GM10266 (cell line): ENCODE results near the gene PEX5.

Experiments used
- DNase-seq: peaks from one replicate; pipeline ENCODE4 v3.0.0; 2012; ENCODE audit errors: extremely low spot score
- TF ChIP-seq, protein P1 (sequence below): IDR thresholded peaks from 2 replicates; pipeline ENCODE4 v1.5.1; 2012; ENCODE audit warnings: mild to moderate bottlenecking, low read depth; ENCODE audit not compliant: control insufficient read depth, insufficient read depth; ENCODE audit errors: missing control alignments

The PEX5 gene

DNA sequence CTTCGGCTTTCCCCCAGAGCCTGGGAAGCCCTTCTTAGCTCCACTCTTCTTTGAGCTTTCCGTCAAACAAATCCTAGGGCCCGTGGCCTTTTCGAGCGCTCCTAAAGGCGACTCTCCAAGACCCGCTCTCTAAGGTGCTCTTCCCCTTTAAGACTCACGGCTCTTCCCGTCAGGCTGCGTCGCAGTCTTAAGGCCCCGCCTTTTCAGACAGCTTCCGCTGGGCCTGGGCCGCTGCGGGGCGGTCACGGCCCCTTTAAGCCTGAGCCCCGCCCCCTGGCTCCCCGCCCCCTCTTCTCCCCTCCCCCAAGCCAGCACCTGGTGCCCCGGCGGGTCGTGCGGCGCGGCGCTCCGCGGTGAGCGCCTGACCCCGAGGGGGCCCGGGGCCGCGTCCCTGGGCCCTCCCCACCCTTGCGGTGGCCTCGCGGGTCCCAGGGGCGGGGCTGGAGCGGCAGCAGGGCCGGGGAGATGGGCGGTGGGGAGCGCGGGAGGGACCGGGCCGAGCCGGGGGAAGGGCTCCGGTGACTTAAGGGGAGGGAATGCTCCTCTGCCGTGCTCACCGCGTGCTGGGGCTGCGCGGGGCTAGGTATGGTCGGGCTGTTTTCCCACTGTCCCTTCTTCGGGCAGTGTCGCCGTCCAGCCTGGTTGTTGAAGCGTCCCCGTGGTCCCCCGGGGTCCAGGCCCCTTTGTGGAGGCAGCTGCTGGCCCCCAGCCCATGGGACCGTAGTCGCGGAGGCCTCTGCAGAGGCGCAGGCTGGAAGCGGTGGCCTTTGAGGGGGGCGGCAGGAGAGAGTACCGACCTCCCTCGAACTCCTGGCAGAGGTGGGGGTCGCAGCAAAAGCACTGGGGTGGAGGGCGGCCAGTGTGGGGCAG lies at the start of gene PEX5:
Gene PEX5 (plus strand): TSS at position 289 of the 870 bp plus-strand sequence. CDS start 692 bp downstream, outside the sequence.
- TF ChIP-seq, protein P1, sequence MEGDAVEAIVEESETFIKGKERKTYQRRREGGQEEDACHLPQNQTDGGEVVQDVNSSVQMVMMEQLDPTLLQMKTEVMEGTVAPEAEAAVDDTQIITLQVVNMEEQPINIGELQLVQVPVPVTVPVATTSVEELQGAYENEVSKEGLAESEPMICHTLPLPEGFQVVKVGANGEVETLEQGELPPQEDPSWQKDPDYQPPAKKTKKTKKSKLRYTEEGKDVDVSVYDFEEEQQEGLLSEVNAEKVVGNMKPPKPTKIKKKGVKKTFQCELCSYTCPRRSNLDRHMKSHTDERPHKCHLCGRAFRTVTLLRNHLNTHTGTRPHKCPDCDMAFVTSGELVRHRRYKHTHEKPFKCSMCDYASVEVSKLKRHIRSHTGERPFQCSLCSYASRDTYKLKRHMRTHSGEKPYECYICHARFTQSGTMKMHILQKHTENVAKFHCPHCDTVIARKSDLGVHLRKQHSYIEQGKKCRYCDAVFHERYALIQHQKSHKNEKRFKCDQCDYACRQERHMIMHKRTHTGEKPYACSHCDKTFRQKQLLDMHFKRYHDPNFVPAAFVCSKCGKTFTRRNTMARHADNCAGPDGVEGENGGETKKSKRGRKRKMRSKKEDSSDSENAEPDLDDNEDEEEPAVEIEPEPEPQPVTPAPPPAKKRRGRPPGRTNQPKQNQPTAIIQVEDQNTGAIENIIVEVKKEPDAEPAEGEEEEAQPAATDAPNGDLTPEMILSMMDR: no peak
- DNase-seq: peak; percentile 94

GRCh38 chr12:7141351-7142005 lies 48.0 kb upstream of the PEX5 start:
- no peak for DNase-seq
- TF ChIP-seq, protein P1: no peak

DNA sequence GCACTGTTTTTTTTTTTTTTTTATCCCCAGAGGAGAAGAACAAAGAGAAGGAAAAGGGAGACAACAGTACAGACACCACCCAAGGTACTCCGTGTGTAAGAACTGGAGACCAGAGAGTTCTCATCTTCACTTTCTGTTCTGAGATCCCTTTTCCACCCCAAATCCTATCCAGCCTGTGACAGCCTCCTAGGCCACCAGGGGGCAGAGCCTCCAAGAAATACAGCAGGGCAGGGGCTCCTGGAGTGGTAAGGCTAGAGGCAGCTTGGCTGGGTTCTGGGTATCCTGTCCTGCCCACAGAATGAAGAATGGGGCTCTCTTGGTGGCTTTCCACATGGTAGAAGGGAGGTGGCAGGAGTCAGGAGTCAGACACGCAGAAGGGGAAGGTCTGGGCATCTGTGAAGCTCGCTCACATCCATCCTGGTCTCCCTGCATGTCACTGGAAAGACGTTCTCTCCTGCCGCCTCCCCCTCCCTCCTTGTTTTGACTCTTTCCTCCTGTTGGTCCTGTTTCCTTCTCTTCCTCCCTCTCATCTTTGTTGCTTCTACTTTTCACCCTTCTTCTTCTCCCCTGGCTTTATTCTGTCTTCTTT lies 47.3 kb upstream of the PEX5 start:
- DNase-seq: peak; percentile 43
- TF ChIP-seq, protein P1: peak; percentile 56

DNA sequence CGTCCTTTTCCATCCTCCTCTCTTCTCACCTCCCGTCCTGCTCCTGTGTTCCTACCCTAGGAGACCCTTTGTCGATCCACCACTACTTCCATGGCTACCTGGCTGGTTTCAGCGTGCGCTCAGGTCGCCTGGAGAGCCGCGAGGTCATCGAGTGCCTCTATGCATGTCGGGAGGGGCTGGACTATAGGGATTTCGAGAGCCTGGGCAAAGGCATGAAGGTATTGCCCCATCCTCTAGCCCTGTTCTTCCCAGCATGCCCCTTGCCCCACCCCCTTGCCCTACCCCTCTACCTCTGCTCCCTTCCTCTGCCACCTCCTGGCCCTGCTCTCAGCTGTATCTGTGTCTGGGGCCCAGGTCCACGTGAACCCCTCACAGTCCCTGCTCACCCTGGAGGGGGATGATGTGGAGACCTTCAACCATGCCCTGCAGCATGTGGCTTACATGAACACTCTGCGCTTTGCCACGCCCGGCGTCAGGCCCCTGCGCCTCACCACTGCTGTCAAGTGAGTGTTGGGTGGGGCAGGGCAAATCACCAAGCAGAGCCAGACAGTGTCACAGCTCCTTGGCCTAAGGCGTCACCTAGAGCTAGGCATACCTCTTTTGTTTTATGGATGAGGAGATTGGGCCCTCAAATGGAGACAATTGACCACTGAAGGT lies 46.5 kb upstream of the PEX5 start:
- TF ChIP-seq, protein P1: no peak
- DNase-seq: no peak

- TF ChIP-seq, protein P1: no peak
- DNase-seq: no peak
Measured at GRCh38 chr12:7143564-7143963, 45.9 kb upstream of the PEX5 start.

DNA sequence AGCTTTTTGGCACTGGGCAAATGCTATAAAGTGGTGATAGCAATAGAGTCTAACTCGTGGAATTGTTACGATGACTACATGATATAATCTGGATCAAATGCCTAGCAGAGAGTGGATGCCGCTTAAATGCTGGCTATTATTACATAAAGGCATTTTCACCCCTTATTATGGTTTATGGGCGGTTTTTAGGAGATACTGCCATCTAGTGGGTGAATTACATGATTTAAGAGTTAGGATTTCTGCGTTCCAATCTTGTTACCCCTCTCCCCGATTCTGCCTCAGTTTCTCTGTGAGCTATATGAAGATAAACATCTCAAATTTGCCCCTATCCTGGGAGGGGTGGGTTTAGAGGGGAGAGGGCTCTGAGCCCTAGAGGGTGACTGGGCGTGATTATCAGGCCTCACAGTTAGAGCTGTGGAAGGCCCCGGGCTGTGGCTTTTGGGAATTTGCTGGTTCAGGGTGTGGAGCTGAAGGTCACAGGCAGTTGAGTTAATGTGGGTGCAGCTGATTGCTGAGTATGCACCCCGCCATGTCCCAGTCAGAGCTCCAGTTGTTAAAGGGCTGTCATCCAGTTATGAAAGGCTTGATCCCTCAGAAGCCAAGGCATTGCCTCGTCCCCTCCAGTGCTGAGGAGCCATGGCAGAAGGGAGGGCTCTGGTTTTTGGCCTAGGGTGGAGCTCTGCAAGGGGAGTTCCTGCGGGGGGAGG lies 44.9 kb upstream of the PEX5 start:
- TF ChIP-seq, protein P1: peak; percentile 41
- DNase-seq: peak; percentile 39
